Chondrocyte (in vitro differentiated cells): ENCODE measurements around the gene ZGRF1. TPM values are rescaled to one million over a fixed set of nuclear protein-coding genes. Genes with fewer than 3 reads are reported as not detected.
"Not testable (repeated sequence)": the region's sequence is repeated elsewhere in the genome, so short reads cannot be mapped to it uniquely, and the experiment has no call there.

ENCODE experiments used
- DNase-seq: peaks from one replicate; pipeline ENCODE4 v3.0.0; 2021; ENCODE audit warnings: mixed read lengths, low spot score
- H3K27ac Mint-ChIP-seq: one replicate; pipeline ENCODE4 v1.8.0; 2021; ENCODE audit warnings: mild to moderate bottlenecking, moderate library complexity, mixed read lengths; ENCODE audit not compliant: unreplicated experiment
- H3K27me3 Mint-ChIP-seq: 2 replicates; pipeline ENCODE4 v1.8.0; 2021; ENCODE audit warnings: low read depth, mixed read lengths
- H3K36me3 Mint-ChIP-seq: 2 replicates; pipeline ENCODE4 v1.8.0; 2021; ENCODE audit warnings: low read depth, mixed read lengths
- H3K4me1 Mint-ChIP-seq: 2 replicates; pipeline ENCODE4 v1.8.0; 2021; ENCODE audit warnings: low read depth, mild to moderate bottlenecking, mixed read lengths
- H3K4me3 Mint-ChIP-seq: one replicate; pipeline ENCODE4 v1.8.0; 2021; ENCODE audit warnings: mild to moderate bottlenecking, moderate library complexity, mixed read lengths; ENCODE audit not compliant: unreplicated experiment
- H3K9me3 Mint-ChIP-seq: 2 replicates; pipeline ENCODE4 v1.8.0; 2021; ENCODE audit warnings: low read depth, mixed read lengths
- total RNA-seq: library from RNA; stranded (reverse); gene quantifications from 3 replicates; pipeline ENCODE4 v1.2.1, GENCODE V29; 2021
- TF ChIP-seq, protein P1 (sequence below): fragments of 200-600 bp; sonication (generic); IDR thresholded peaks from 2 replicates; pipeline ENCODE4 v1.5.0; 2021; ENCODE audit warnings: antibody characterized with exemption, mild to moderate bottlenecking, moderate library complexity

The ZGRF1 gene
- total RNA-seq, 1 donor from 2014 or later, result 4.3 TPM

DNA sequence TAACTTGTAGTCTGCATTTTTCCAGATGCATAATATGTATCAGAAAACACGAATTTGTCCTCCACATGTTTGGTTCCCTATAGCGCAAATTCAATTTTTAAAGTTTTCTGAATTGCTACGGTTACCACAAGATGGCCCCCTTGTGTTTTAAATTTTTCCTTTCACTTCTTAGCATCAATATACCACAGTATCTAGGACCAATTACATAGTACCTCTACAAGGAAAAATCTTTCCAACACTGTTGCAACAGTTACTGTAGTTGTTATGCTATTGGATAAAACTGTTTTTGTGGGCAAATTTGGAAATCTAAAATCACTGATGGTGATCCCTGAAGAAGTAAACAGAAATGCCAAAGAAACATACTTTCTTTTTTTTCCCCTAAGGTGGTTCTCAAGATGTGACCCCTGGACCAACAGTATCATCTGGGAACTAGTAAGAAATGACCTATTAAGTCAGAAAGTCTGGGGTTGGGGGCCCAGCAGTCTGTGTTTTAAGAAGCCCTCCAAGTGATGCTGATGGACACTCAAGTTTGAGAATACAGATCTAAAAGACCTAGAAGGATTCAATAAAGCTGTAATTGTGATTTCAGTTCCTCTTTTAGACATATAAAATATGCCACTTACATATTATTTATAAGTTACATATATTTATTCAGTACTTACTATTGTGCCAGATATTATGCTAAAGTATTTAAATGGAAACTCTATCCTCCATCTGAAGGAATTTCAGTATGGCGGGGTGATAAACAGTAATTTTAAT is 3.1 kb downstream of the ZGRF1 start:
- Mint-ChIP-seq H3K9me3 (no peaks in the 10 kb centered on the region), H3K27ac (no peak overlapping the region), H3K36me3 (no peaks in the 10 kb centered on the region), H3K4me1 (no peaks in the 10 kb centered on the region), H3K27me3 (no peaks in the 10 kb centered on the region), H3K4me3 (no peak overlapping the region)
- TF ChIP-seq, protein P1, sequence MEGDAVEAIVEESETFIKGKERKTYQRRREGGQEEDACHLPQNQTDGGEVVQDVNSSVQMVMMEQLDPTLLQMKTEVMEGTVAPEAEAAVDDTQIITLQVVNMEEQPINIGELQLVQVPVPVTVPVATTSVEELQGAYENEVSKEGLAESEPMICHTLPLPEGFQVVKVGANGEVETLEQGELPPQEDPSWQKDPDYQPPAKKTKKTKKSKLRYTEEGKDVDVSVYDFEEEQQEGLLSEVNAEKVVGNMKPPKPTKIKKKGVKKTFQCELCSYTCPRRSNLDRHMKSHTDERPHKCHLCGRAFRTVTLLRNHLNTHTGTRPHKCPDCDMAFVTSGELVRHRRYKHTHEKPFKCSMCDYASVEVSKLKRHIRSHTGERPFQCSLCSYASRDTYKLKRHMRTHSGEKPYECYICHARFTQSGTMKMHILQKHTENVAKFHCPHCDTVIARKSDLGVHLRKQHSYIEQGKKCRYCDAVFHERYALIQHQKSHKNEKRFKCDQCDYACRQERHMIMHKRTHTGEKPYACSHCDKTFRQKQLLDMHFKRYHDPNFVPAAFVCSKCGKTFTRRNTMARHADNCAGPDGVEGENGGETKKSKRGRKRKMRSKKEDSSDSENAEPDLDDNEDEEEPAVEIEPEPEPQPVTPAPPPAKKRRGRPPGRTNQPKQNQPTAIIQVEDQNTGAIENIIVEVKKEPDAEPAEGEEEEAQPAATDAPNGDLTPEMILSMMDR, result peak; percentile 87
- no peak for DNase-seq

DNA sequence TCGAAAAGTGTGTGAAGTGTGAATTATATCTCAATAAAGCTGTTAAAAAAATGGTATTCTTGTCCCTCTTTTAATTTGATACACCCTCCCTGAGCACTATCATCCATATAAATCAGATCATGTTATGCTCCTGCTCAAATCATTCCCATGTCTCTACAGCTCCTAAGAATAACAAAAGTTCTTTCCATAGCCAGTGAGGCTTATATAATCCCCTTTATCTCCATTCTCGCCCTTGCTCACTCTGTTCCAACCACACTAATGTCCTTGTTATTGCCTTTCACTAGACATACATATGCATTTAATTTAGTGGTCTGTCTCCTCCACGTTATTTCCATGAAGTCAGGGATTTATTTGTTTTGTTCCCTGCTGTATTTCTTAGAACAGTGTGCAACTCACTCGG is 10.5 kb downstream of the ZGRF1 start:
- H3K4me3 Mint-ChIP-seq, result no peak overlapping the region
- H3K36me3 Mint-ChIP-seq, result peaks cover 3% of the 10 kb centered on the region
- no peak overlapping the region for H3K27ac Mint-ChIP-seq
- TF ChIP-seq, protein P1, result no peak
- peaks cover 4% of the 10 kb centered on the region for H3K9me3 Mint-ChIP-seq
- no peaks in the 10 kb centered on the region for H3K4me1 Mint-ChIP-seq
- DNase-seq, result no peak
- H3K27me3 Mint-ChIP-seq, result no peaks in the 10 kb centered on the region

DNA sequence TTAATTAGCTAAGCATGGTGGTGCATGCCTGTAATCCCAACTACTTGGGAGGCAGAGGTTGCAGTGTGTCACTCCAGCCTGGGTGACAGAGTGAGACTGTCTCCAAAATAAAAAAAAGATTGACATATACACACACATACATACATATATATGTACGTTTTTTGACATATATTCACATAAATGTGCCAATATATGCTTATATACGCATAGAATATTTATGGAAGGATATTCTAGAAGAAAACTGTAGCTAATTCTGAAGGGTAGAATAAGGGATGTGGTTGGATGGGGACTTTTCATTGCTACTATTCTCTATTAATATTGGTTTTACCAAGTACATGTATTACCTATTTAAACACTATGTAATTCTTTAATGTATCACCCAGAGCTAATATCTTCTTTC is 19.7 kb downstream of the ZGRF1 start:
- Mint-ChIP-seq H3K9me3 (no peaks in the 10 kb centered on the region), H3K27ac (no peak overlapping the region), H3K36me3 (peaks cover 5% of the 10 kb centered on the region), H3K4me3 (no peak overlapping the region), H3K27me3 (no peaks in the 10 kb centered on the region), H3K4me1 (no peaks in the 10 kb centered on the region)
- no peak for DNase-seq
- TF ChIP-seq, protein P1, result no peak

DNA sequence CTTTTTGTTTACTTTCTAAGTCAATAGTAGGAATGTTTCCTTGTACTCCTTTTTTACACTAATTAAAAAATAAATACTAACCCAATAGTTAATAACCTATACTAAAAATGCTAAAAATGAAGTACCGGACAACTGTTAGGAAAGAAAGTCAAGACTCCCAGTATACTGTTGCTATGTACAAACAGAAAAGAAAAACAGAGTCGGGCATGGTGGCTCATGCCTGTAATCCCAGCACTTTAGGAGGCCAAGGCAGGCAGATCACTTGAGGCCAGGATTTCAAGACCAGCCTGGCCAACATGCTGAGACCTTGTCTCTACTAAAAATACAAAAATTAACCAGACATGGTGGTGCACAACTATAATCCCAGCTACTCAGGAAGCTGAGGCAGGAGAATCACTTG is 23.9 kb downstream of the ZGRF1 start:
- H3K36me3 Mint-ChIP-seq, H3K9me3 Mint-ChIP-seq, DNase-seq, H3K4me1 Mint-ChIP-seq, H3K27me3 Mint-ChIP-seq, H3K27ac Mint-ChIP-seq, H3K4me3 Mint-ChIP-seq: not testable (repeated sequence)

DNA sequence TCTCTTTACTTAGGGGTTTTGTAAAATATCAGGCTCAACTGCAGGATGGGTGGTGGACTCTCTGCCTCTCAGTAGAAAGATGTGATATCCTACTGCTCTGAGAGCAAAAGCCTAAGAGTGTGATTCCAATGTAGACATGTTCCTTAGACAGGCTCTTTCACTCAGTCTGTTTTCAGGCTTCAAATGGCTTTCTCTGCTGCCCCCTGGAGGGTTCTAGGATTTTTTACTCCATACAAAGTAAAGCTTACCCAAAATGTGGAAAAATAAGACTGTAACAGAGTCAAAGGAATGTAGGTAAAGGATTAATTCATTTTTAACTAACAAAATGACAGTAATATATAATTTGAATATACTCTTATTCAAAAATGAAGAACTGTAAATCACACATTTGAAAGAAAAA is 32.1 kb downstream of the ZGRF1 start:
- Mint-ChIP-seq H3K9me3 (no peaks in the 10 kb centered on the region), H3K27me3 (no peaks in the 10 kb centered on the region), H3K36me3 (no peaks in the 10 kb centered on the region), H3K4me3 (no peak overlapping the region), H3K27ac (no peak overlapping the region), H3K4me1 (no peaks in the 10 kb centered on the region)
- no peak for DNase-seq
- TF ChIP-seq, protein P1, result peak; percentile 91

DNA sequence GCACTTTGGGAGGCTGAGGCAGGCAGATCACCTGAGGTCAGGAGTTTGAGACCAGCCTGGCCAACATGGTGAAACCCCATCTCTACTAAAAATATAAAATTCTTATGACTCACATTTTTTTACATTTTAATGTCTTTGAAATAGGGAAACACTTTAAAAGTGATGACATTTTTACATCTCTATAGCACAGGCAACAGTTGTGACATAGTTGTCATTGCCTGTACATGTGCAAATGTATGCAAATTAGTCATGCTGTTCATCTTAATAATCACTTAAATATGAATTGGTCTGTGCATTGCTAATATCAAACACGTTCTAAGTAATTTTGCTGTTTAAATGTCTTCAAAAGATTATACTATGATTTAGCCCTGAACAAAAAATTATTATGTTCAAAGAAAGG is 41.7 kb downstream of the ZGRF1 start:
- no peak overlapping the region for H3K4me3 Mint-ChIP-seq
- H3K36me3 Mint-ChIP-seq, result peaks cover 5% of the 10 kb centered on the region
- H3K4me1 Mint-ChIP-seq, result no peaks in the 10 kb centered on the region
- no peak overlapping the region for H3K27ac Mint-ChIP-seq
- DNase-seq, result no peak
- TF ChIP-seq, protein P1, result no peak
- H3K9me3 Mint-ChIP-seq, result peaks cover 9% of the 10 kb centered on the region
- no peaks in the 10 kb centered on the region for H3K27me3 Mint-ChIP-seq
